ES-I3 (cell line): Measurements from ENCODE around the gene PDCD1.

Source experiments
- H3K36me3 ChIP-seq: 2 replicates; pipeline ENCODE4 v1.6.1; 2013; ENCODE audit warnings: mild to moderate bottlenecking, low read length, control low read depth, moderate library complexity; ENCODE audit not compliant: insufficient read depth
- H3K4me1 ChIP-seq: 2 replicates; pipeline ENCODE4 v1.6.1; 2013; ENCODE audit warnings: mild to moderate bottlenecking, control low read depth, low read length; ENCODE audit not compliant: insufficient read depth
- H3K9ac ChIP-seq: 2 replicates; pipeline ENCODE4 v1.6.1; 2013; ENCODE audit warnings: low read depth, mild to moderate bottlenecking, low read length, moderate library complexity
- H3K9me3 ChIP-seq: 2 replicates; pipeline ENCODE4 v1.6.1; 2013; ENCODE audit warnings: mild to moderate bottlenecking, low read length, moderate library complexity; ENCODE audit not compliant: control insufficient read depth, insufficient read depth

Gene PDCD1

DNA sequence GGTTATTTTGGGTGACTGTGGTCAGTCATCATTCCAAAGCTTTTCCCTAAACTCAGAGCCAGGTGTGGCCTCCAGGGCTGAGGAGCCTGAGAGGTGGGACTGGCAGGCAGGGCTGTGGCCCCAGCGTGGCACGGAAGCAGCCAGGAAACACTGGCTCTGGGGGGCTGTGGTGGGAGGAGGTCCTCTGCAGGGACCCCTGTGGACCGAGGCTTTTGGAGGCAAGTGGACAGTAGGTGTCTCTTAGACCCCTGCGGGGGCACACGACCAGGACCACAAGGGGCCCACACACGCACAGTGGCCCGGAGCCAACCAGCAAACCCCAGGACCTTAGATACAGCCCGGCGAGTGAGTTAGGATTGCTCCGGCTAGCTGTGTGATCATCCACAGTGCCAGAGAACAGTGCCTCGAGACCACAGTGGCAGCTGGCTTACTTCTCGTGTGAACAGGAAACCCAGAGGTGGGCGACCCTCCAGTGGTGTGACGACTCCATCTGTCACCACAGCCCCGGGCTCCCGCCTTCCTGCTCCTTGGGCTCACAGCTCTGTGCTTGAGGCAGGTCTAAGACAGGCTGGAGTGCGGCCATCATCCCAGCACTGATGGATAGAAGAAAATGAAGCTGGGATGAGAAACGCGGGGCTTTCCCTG, 9.2 kb upstream of the PDCD1 start:
- no peaks in the 10 kb centered on the region for H3K36me3 ChIP-seq
- no peaks in the 10 kb centered on the region for H3K9me3 ChIP-seq
- H3K9ac ChIP-seq, result no peak overlapping the region
- H3K4me1 ChIP-seq, result no peaks in the 10 kb centered on the region

DNA sequence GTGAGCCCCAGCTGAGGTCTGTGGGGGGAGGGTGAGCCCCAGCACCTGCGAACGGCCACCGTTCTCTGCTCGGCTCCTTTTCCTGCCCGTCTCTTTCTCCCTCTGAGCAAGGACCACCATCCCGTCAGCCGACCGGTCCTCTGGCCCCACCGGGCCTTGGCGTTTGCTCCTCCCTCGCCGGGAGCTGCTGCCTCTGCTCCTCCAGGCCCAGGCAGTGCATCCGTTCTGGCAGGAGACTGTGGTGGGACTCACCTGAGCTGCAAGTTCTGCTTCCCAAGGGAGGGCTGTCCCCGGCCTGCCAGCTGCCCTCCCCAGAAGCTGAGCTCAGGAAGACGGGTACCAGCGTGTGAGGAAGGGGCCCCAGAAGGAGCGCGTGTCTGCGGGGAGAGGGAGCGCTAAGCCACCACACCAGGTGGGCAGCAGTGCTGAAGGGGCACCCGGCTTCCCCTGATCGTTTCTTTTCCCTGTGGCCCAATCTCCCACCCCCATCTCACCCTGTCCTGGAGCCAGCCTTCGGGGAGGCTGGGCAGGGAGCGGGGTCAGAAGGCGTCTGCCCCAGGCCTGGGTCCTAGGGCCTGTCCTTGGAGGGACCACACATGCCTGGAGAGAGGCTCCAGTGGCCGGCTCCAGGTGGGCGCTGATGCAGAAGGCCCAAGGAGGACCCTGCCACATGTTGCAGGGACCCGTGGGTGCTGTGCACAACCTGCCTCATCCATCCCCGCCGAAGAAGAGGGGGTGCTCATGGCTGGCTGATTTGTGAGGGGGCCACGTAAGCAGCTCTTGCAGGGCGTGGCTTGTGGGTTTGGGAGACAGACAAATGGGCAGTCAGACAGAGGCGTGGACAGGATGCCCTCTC, 8.3 kb upstream of the PDCD1 start:
- Histone ChIP-seq H3K9me3 (no peaks in the 10 kb centered on the region), H3K36me3 (no peaks in the 10 kb centered on the region), H3K9ac (no peak overlapping the region), H3K4me1 (no peaks in the 10 kb centered on the region; the same call in 1 of the 2 replicates)

DNA sequence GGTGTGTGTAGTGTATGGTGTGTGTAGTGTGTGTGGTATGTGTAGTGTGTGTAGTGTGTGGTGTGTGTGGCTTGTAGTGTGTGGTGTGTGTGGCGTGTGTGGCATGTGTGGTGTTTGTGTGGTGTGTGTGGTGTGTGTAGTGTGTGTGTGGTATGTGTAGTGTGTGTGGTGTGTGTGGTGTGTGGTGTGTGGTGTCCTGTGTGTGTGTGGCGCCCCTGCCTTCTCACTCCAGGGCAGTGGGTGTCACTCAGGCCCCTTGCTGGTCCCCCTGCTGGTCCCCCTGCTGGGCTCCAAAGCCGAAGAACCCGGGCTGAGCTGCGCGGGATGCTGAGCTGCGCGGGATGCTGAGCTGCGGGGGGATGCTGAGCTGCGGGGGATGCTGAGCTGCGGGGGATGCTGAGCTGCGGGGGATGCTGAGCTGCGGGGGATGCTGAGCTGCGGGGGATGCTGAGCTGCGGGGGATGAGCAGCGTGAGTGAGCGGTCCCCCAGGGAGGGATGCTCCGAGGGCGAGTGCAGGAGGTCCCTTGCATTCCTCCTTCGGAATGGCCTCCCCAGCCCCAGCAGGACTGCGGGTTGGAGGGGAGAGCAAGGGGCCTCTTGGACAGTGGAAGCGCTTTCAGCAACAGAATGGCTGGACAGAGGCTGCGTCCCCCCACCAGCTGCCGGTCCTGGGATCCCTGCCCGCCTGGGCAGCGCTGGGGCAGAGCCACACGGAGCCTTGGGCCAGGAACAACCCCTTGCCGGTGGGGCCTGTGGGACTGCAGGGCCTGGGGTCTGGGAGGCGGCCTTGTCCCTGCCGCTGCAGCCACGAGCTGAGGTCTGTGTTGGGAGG, 7.5 kb upstream of the PDCD1 start:
- Histone ChIP-seq H3K4me1 (no peaks in the 10 kb centered on the region; the same call in 1 of the 2 replicates), H3K9ac (no peak overlapping the region), H3K9me3 (no peaks in the 10 kb centered on the region)

DNA sequence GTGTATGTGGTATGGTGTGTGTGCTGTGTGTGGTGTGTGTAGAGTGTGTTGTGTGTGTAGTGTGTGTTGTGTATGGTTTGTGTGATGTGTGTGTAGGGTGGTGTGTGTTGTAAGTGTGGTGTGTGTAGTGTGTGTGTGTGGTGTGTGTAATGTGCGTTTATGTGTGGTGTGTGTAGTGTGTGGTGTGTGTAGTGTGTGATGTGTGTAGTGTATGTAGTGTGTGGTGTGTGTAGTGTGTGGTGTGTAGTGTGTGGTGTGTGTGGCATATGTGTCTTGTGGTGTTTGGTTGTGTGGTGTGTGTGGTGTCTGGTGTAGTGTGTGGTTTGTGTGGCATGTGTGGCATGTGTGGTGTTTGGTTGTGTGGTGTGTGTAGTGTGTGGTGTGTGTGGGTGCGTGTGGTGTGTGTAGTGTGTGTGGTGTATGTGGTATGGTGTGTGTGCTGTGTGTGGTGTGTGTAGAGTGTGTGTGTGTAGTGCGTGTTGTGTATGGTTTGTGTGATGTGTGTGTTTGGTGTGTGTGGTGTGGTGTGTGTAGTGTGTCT, 6.8 kb upstream of the PDCD1 start:
- no peaks in the 10 kb centered on the region for H3K9me3 ChIP-seq
- H3K4me1 ChIP-seq, result no peaks in the 10 kb centered on the region; the same call in 1 of the 2 replicates
- H3K36me3 ChIP-seq, result no peaks in the 10 kb centered on the region
- no peak overlapping the region for H3K9ac ChIP-seq

More for the DNA sequence above, 7.5 kb upstream of the PDCD1 start:
- H3K36me3 ChIP-seq, result no peaks in the 10 kb centered on the region

DNA sequence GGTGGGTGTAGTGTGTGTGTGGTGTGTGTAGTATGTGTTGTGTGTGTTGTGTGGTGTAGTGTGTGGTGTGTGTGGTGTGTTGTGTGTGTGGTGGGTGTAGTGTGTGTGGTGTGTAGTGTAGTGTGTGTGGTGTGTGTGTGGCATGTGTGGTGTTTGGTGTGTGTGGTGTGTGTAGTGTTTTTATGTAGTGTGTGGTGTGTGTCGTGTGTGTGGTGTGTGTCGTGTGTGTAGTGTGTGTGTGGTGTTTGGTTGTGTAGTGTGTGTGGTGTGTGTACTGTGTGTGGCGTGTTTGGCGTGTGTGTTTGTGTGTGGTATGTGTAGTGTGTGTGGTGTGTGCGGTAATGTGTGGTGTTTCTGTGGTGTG, 6.1 kb upstream of the PDCD1 start:
- H3K9me3 ChIP-seq, result no peaks in the 10 kb centered on the region
- H3K36me3 ChIP-seq, result no peaks in the 10 kb centered on the region
- H3K4me1 ChIP-seq, result no peaks in the 10 kb centered on the region; the same call in 1 of the 2 replicates
- H3K9ac ChIP-seq, result no peak overlapping the region

DNA sequence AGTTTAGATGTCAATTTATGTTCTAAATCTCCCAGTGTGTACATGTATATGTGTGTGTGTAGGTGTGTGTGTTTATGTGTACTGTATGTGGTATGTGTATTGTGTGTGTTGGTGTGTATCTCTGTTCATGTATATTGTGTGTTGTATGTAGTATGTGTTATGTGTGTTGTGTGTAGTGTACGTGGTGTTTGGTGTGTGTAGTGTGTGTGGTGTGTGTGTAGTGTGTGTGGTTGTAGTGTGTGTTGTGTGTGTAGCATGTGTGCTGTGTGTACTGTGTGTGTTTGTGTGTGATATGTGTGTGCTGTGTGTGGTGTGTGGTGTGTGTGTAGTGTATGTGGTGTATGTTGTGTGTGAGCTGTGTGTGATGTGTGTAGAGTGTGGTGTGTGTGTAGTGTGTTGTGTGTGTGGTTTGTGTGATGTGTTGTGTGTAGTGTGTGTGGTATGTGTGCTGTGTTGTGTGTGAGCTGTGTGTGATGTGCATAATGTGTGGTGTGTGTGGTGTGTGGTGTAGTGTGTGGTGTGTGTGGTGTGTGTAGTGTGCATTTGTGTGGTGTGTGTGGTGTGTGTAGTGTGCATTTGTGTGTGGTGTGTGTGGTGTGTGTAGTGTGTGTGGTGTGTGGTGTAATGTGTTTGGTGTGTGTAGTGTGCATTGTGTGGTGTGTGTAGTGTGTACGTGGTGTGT, 5.6 kb upstream of the PDCD1 start:
- Histone ChIP-seq H3K9ac (no peak overlapping the region), H3K4me1 (peaks cover 2% of the 10 kb centered on the region; the same call in 1 of the 2 replicates), H3K9me3 (no peaks in the 10 kb centered on the region), H3K36me3 (no peaks in the 10 kb centered on the region)

DNA sequence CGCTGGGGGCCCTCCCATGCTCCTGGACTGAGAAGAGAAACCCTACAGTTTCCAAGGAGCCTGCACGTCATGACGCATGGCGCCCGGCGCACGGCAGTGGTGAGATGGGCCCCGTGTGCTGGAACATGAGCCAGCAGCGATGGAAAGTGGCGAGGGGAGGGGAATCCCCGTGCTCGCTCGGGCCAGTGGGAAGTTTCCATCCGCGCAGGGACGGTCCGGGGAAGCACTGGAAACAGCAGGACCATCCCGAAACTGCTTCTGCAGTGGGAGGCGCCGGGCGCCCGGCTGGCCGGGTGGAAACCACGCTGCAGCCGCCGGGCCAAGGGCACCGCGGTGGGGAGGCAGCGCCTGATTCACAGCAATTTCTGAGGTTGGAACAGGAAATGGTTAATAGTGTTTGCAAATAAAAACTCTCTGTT, 4.9 kb upstream of the PDCD1 start:
- no peaks in the 10 kb centered on the region for H3K9me3 ChIP-seq
- peaks cover 5% of the 10 kb centered on the region; the same call in 1 of the 2 replicates for H3K4me1 ChIP-seq
- no peak overlapping the region for H3K9ac ChIP-seq

DNA sequence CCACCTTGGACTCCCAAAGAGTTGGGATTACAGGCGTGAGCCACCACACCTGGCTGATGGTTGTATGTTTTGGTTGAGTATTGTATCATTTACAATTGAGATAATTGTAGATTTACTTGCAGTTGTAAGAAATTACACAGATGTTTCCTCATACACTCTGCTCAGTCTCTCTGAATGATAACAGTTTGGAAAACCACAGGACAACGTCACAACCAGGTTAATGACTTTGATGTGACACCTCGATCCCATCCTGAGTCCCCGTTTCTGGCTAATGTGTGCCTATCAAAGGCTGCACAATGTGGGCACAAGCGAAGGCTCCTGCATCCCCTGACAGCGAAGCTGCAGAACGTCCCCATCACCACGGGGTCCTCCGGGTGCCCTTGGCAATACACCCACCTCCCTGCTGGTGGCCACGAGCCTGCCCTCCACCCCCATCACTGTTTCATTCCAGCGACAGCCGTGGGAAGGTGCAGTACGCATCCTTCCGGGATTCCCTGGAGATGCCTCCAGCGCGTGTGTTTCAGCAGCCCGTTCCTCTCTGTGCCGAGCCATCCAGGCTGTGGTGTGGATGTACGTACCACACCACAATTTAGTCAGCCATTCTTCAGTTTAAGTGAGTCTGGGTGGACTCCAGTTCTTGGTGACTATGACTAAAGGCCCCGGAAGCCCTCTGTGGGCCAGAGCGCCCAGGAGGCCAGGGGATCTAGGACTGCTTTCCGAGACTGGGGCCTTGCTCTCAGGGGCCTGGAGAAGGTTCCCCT, 4.3 kb upstream of the PDCD1 start:
- no peaks in the 10 kb centered on the region for H3K36me3 ChIP-seq
- no peaks in the 10 kb centered on the region for H3K9me3 ChIP-seq
- peaks cover 5% of the 10 kb centered on the region; the same call in 1 of the 2 replicates for H3K4me1 ChIP-seq
- H3K9ac ChIP-seq, result no peak overlapping the region

More for the DNA sequence above, 4.9 kb upstream of the PDCD1 start:
- no peaks in the 10 kb centered on the region for H3K36me3 ChIP-seq

DNA sequence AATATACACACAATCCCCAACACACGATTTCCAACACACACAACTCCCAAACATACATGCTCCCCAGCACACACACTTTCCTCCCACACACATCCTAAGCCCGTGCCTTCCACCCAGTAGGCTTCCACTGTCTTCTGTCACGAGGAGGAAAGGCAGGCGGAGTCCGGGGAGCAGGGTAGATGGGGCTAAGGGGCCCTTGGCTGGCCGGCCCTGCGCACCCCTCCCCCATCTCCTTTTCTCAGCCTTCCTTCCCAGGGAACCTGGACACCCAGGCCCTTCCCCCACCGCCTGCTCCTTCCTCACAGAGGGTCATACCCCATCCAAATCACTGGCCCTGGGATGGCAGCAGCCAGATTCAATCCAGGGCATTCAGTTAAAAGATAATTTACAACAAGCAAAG, 3.4 kb upstream of the PDCD1 start:
- Histone ChIP-seq H3K4me1 (peaks cover 5% of the 10 kb centered on the region; the same call in 1 of the 2 replicates), H3K9me3 (no peaks in the 10 kb centered on the region), H3K9ac (no peak overlapping the region), H3K36me3 (no peaks in the 10 kb centered on the region)

DNA sequence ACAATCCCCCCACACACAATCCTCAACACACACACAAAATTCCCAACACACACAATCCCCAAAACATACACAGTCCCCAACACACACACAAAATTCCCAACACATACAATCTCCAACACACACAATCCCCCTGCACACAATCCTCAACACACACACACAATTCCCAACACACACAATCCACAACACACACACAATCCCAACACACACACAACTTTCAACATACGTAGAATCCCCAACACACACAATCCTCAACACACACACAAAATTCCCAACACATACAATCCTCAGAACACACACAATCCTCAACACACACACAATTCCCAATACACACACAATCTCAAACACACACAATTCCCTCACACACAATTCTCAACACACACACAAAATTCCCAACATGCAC, 2.6 kb upstream of the PDCD1 start:
- Histone ChIP-seq H3K9me3 (no peaks in the 10 kb centered on the region), H3K36me3 (no peaks in the 10 kb centered on the region), H3K9ac (no peak overlapping the region), H3K4me1 (peaks cover 5% of the 10 kb centered on the region; the same call in 1 of the 2 replicates)

DNA sequence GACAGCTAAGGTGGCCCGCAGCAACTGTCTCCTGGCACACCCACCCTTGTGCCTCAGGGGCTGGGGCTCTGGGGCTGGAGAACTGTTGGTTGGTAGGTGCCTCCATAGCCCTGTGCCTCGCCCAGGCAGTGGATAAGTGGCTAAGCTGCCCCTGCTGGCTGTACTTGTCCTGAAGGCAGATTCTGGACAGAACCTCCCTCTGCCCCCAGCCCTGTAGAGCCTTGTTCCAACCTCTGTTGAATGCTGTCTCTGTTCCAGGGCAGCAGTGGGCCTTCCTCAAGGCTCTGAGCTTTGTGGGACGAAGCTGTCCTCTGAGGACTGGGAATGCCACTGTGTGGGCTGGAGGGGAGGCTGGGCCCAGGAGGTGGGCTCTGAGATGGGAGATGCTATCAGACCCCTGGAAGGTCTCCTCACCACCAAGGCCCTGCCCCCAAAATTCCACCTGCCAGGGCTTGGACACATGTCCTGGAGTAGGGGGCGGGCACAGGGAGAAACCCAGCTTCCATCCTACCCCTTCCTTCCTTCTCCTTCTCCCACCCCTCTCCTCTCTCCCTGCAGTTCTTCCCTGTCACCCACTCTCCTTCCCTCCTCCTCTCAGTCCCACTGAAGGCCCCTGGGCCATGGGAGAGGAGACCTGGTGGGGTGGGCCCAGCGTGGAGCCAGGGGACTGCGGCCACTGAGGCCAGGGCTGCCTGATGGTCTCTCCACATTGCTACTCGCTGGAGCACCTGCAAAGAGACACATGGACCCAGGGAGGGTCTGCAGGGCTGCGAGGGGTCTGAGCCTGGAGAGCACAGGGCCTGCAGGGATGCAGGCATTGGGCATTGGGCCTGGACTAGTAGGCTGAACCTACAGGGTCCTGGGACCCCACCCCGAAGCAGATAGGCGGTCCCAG, 1.7 kb upstream of the PDCD1 start:
- Histone ChIP-seq H3K36me3 (no peaks in the 10 kb centered on the region), H3K9me3 (no peaks in the 10 kb centered on the region), H3K4me1 (peaks cover 5% of the 10 kb centered on the region; the same call in 1 of the 2 replicates), H3K9ac (no peak overlapping the region)

DNA sequence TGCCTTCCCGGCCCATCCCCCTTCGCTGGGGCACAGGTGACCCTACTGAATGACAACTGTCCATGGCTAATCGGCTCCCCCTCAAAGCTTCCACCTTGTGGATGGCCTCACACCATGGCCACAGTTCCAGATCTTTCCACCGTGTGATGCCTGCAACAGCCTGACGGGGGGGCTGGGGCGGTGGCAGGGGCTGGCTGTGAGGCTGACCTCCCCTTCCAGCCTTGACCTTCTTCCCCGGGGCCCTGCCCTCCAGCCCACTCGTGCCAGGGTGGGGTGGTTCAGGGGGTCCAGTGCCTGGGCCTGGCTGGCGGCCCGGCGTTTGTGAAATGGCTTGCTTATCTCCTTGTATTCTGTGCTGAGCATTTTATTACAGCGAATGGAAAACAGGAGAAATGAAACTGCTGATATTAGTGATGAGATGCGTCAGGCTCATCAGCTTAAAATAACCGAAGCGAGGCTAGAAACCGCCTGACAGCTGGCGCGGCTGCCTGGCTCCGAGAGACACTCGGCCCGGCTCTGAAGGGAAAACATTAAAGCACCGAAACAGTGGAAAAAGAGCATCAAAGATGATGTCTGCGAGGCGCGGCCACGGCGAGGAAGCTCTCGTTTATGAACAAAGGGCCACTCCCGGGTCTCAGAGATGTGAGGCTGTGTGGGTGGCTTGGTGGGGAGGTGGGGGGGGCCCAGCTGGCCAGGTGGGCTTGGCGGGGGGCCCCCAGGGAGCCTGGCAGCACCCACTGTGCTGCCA, 916 bp upstream of the PDCD1 start:
- Histone ChIP-seq H3K36me3 (no peaks in the 10 kb centered on the region), H3K9ac (no peak overlapping the region), H3K4me1 (peaks cover 7% of the 10 kb centered on the region; the same call in 1 of the 2 replicates), H3K9me3 (no peaks in the 10 kb centered on the region)
